Loucy (cell line): ENCODE results near the gene CDK6.

Experiments
- CTCF ChIP-seq: fragments of 200-600 bp; sonication (generic); conservative IDR thresholded peaks from 2 replicates; pipeline ENCODE4 v1.5.1; 2014; ENCODE audit warnings: mild to moderate bottlenecking, antibody characterized with exemption, low read length
- EZH2phosphoT487 ChIP-seq: fragments of 200-600 bp; IDR thresholded peaks from 2 replicates; pipeline ENCODE4 v1.6.1; 2018; ENCODE audit warnings: antibody characterized with exemption, mild to moderate bottlenecking, moderate library complexity, borderline replicate concordance

GRCh38 chr7:92586841-92587240 lies 249.5 kb downstream of the CDK6 start:
- TF ChIP-seq CTCF (no peak), EZH2phosphoT487 (no peak)
